Natural killer cell (primary cell): ENCODE measurements around the gene MYO9A. TPM values are rescaled to one million over a fixed set of nuclear protein-coding genes. Genes with fewer than 3 reads are reported as not detected.

ENCODE experiments used
- ATAC-seq, 3 donors: fragments of 150-1000 bp in 2 of 3; fragments of 200-7000 bp in 1 of 3; cut with Tn5 transposase; 1 replicate in 1 of 3; 2 replicates in 2 of 3; pipeline ENCODE4 v1.10.0; 2021; ENCODE audit warnings: mild to moderate bottlenecking in 2 of 3, moderate library complexity in 2 of 3
- DNase-seq, 2 donors: peaks; one replicate each; pipeline versions ENCODE4 v3.0.0 to v3.0.0-alpha.2; 2013 to 2021; ENCODE audit warnings: mixed read lengths in 1 of 2
- H3K27ac ChIP-seq: one replicate; pipeline ENCODE4 v1.5.1; 2013; ENCODE audit warnings: mild to moderate bottlenecking, low read length
- H3K27me3 ChIP-seq: one replicate; pipeline ENCODE4 v1.6.1; 2013; ENCODE audit warnings: low read length; ENCODE audit not compliant: control insufficient read depth, insufficient read depth
- H3K36me3 ChIP-seq: one replicate; pipeline ENCODE4 v1.6.1; 2013; ENCODE audit warnings: low read length; ENCODE audit not compliant: control insufficient read depth, insufficient read depth
- H3K4me1 ChIP-seq: one replicate; pipeline ENCODE4 v1.6.1; 2013; ENCODE audit warnings: low read length; ENCODE audit not compliant: control insufficient read depth, insufficient read depth
- H3K4me3 ChIP-seq: one replicate; pipeline ENCODE4 v1.5.1; 2013; ENCODE audit warnings: low read length
- H3K9me3 ChIP-seq: one replicate; pipeline ENCODE4 v1.6.1; 2013; ENCODE audit warnings: low read length; ENCODE audit not compliant: control insufficient read depth, insufficient read depth
- H3K27ac Mint-ChIP-seq, 2 donors: one replicate each; pipeline ENCODE4 v1.8.0; 2022; ENCODE audit warnings: mild to moderate bottlenecking in 2 of 2, mixed read lengths in 2 of 2, moderate library complexity in 1 of 2
- H3K27me3 Mint-ChIP-seq, 2 donors: one replicate each; pipeline ENCODE4 v1.8.0; 2022; ENCODE audit warnings: low read depth in 2 of 2, mixed read lengths in 2 of 2
- H3K36me3 Mint-ChIP-seq: one replicate; pipeline ENCODE4 v1.8.0; 2022; ENCODE audit warnings: mixed read lengths
- H3K4me1 Mint-ChIP-seq, 2 donors: one replicate each; pipeline ENCODE4 v1.8.0; 2022; ENCODE audit warnings: mixed read lengths in 2 of 2
- H3K4me3 Mint-ChIP-seq: one replicate; pipeline ENCODE4 v1.8.0; 2022; ENCODE audit warnings: mild to moderate bottlenecking, moderate library complexity, mixed read lengths
- H3K9me3 Mint-ChIP-seq, 2 donors: one replicate each; pipeline ENCODE4 v1.8.0; 2022; ENCODE audit warnings: mixed read lengths in 2 of 2
- CTCF ChIP-seq: fragments of 200-600 bp; IDR thresholded peaks from one replicate; pipeline ENCODE4 v1.8.0; 2022; ENCODE audit warnings: antibody characterized with exemption
- WGBS: methylation state at CpG from one replicate; pipeline ENCODE4 v1.1.7; 2013; ENCODE audit warnings: missing lambda C conversion rate; ENCODE audit not compliant: insufficient coverage; 5-methylcytosine and 5-hydroxymethylcytosine counted together
- intact Hi-C: fragments of 100-400 bp; cut with micrococcal nuclease; formaldehyde crosslinking; loops from one replicate; pipeline ENCODE4 v1.14.2; 2022
- total RNA-seq, 4 donors: library from RNA; stranded (reverse); fragments of 120-200 nt in 1 of 4; gene quantifications; one replicate each; pipeline versions ENCODE4 v1.2.3 to v1.2.4, GENCODE V29; 2013 to 2022

MYO9A gene
- total RNA-seq, 3 donors from 2014 or later (not counting 1 experiment from before 2014, with no cell fraction given): 36.3 to 40.4 (median 37.3) TPM

DNA sequence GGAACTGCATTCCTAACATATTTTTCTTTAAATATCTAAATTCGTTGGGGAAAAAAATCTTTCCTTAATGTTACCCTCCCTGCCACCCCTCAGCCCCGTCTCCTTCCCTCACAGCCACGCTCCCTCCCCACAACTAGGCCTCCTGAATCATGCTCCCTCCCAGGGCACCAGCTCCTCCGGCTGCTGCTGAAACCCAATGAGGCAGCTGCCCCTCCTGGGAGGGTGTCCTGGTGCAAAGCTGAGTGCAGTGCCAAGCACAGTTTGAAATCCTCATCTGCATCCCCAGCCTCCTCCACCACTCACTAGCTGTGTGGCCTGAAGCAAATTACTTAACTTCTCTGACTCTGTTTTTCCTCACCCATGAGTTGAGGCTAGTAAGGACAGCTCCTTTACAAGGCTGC, 310.3 kb downstream of the MYO9A start:
- Mint-ChIP-seq H3K9me3 (no peaks in the 10 kb centered on the region), H3K27me3 (peaks cover 5 to 6% of the 10 kb centered on the region in 2 donors), H3K4me3 (no peak overlapping the region), H3K36me3 (no peaks in the 10 kb centered on the region), H3K27ac (no peak overlapping the region), H3K4me1 (peaks cover 0 to 2% of the 10 kb centered on the region in 2 donors)
- no peak overlapping the region for H3K4me3 ChIP-seq
- no peaks in the 10 kb centered on the region for H3K27me3 ChIP-seq
- H3K36me3 ChIP-seq: no peaks in the 10 kb centered on the region
- DNase-seq (no peak), ATAC-seq (no peak)
- TF ChIP-seq CTCF: no peak
- intact Hi-C loops: no loop called here
- no peaks in the 10 kb centered on the region for H3K9me3 ChIP-seq
- H3K27ac ChIP-seq: no peak overlapping the region
- WGBS: 77% methylated on average over 4 of the region's 4 CpGs
- no peaks in the 10 kb centered on the region for H3K4me1 ChIP-seq

- no peak for ATAC-seq
- no peak overlapping the region for H3K27ac Mint-ChIP-seq
- intact Hi-C loops: no loop called here
- WGBS: 85% methylated on average over 15 of the region's 15 CpGs
- no peaks in the 10 kb centered on the region for H3K36me3 Mint-ChIP-seq
- no peak overlapping the region for H3K27ac ChIP-seq
- H3K27me3 ChIP-seq: no peaks in the 10 kb centered on the region
- H3K9me3 Mint-ChIP-seq: no peaks in the 10 kb centered on the region
- H3K4me1 ChIP-seq: no peaks in the 10 kb centered on the region
- no peaks in the 10 kb centered on the region for H3K9me3 ChIP-seq
- peaks cover 0 to 6% of the 10 kb centered on the region in 2 donors for H3K4me1 Mint-ChIP-seq
- DNase-seq: no peak
- H3K4me3 ChIP-seq: no peak overlapping the region
- TF ChIP-seq CTCF: no peak
- H3K4me3 Mint-ChIP-seq: no peak overlapping the region
- H3K27me3 Mint-ChIP-seq: peaks cover 9 to 10% of the 10 kb centered on the region in 2 donors
- no peaks in the 10 kb centered on the region for H3K36me3 ChIP-seq
These were observed 310.8 kb downstream of the MYO9A start for GRCh38 chr15:71807125-71807629.

- TF ChIP-seq CTCF: no peak
- no peak overlapping the region for H3K27ac Mint-ChIP-seq
- no peak overlapping the region for H3K4me3 Mint-ChIP-seq
- H3K4me1 ChIP-seq: no peaks in the 10 kb centered on the region
- peaks cover 0 to 6% of the 10 kb centered on the region in 2 donors for H3K4me1 Mint-ChIP-seq
- no peaks in the 10 kb centered on the region for H3K27me3 ChIP-seq
- DNase-seq (no peak), ATAC-seq (no peak)
- no peaks in the 10 kb centered on the region for H3K9me3 Mint-ChIP-seq
- H3K9me3 ChIP-seq: no peaks in the 10 kb centered on the region
- H3K4me3 ChIP-seq: no peak overlapping the region
- no peaks in the 10 kb centered on the region for H3K36me3 Mint-ChIP-seq
- H3K27ac ChIP-seq: no peak overlapping the region
- peaks cover 9 to 11% of the 10 kb centered on the region in 2 donors for H3K27me3 Mint-ChIP-seq
- no peaks in the 10 kb centered on the region for H3K36me3 ChIP-seq
- WGBS: 79% methylated on average over 7 of the region's 7 CpGs
- intact Hi-C loops: no loop called here
These were observed 311.5 kb downstream of the MYO9A start for GRCh38 chr15:71806452-71806931.
